ENCODE results near the gene FMNL2.
A peak's percentile ranks its signal among the peaks of the same experiment; 100 is the strongest.

FMNL2 gene

GRCh38 chr2:152607793-152608300, 272.9 kb downstream of the FMNL2 start:
- Histone ChIP-seq H3K4ac (ENCODE audit: low read depth in 1 of 2, low read length in 2 of 2) (no peak overlapping the region), H2BK12ac (ENCODE audit: low read length in 2 of 2) (no peak overlapping the region), H2AK5ac (ENCODE audit: low read length, severe bottlenecking) (no peak overlapping the region), H3K4me1 (ENCODE audit: control insufficient read depth, insufficient read depth, low read depth, low read length) (peaks cover 6% of the 10 kb centered on the region), H3K4me2 (ENCODE audit: low read length, poor library complexity, severe bottlenecking) (no peak overlapping the region), H3K27ac (ENCODE audit: low read length, poor library complexity, severe bottlenecking) (no peak overlapping the region), H3K27me3 (ENCODE audit: control insufficient read depth in 1 of 2, insufficient read depth in 1 of 2, low read length in 2 of 2) (no peaks in the 10 kb centered on the region), H3K4me3 (ENCODE audit: insufficient read depth in 1 of 2, low read depth in 1 of 2, low read length in 2 of 2) (no peak overlapping the region), H2BK120ac (ENCODE audit: low read depth, low read length) (no peak overlapping the region), H2BK5ac (ENCODE audit: low read depth, low read length, poor library complexity, severe bottlenecking) (no peak overlapping the region), H3K14ac (ENCODE audit: low read length in 2 of 2) (no peak overlapping the region), H3K18ac (ENCODE audit: low read depth in 1 of 2, low read length in 2 of 2) (no peak overlapping the region), H3K9me3 (ENCODE audit: control insufficient read depth, low read length) (no peaks in the 10 kb centered on the region), H3K36me3 (ENCODE audit: control insufficient read depth in 1 of 2, insufficient read depth in 2 of 2, low read depth in 1 of 2, low read length in 2 of 2) (peaks cover 5 to 33% of the 10 kb centered on the region in 2 experiments), H2BK15ac (ENCODE audit: low read depth, poor library complexity, severe bottlenecking) (no peak overlapping the region), H3K9ac (ENCODE audit: low read length) (no peak overlapping the region), H3K23ac (ENCODE audit: low read length in 2 of 2) (no peak overlapping the region), H4K91ac (ENCODE audit: low read length) (no peak overlapping the region), H2AFZ (ENCODE audit: low read depth, low read length) (no peak overlapping the region), H4K8ac (ENCODE audit: low read length) (no peak overlapping the region), H3K79me1 (replicated peaks; ENCODE audit: low read length, poor library complexity, severe bottlenecking) (peaks cover 18% of the 10 kb centered on the region)
- DNase-seq = no peak
- WGBS = 94% methylated on average over 5 of the region's 7 CpGs

- no CpG with 5 or more reads among the region's 2 CpGs for WGBS
- peaks cover 5 to 35% of the 10 kb centered on the region in 2 experiments for H3K36me3 ChIP-seq (ENCODE audit: control insufficient read depth in 1 of 2, insufficient read depth in 2 of 2, low read depth in 1 of 2, low read length in 2 of 2)
- no peak overlapping the region for H3K4me3 ChIP-seq (ENCODE audit: insufficient read depth in 1 of 2, low read depth in 1 of 2, low read length in 2 of 2)
- H2BK15ac ChIP-seq (ENCODE audit: low read depth, poor library complexity, severe bottlenecking) = no peak overlapping the region
- no peak for DNase-seq
- H3K18ac ChIP-seq (ENCODE audit: low read depth in 1 of 2, low read length in 2 of 2) = no peak overlapping the region
- no peak overlapping the region for H2BK5ac ChIP-seq (ENCODE audit: low read depth, low read length, poor library complexity, severe bottlenecking)
- no peaks in the 10 kb centered on the region for H3K9me3 ChIP-seq (ENCODE audit: control insufficient read depth, low read length)
- peaks cover 5% of the 10 kb centered on the region for H3K4me1 ChIP-seq (ENCODE audit: control insufficient read depth, insufficient read depth, low read depth, low read length)
- no peak overlapping the region for H2BK120ac ChIP-seq (ENCODE audit: low read depth, low read length)
- H2BK12ac ChIP-seq (ENCODE audit: low read length in 2 of 2) = no peak overlapping the region
- H3K27ac ChIP-seq (ENCODE audit: low read length, poor library complexity, severe bottlenecking) = no peak overlapping the region
- H2AFZ ChIP-seq (ENCODE audit: low read depth, low read length) = no peak overlapping the region
- H4K91ac ChIP-seq (ENCODE audit: low read length) = no peak overlapping the region
- H3K23ac ChIP-seq (ENCODE audit: low read length in 2 of 2) = no peak overlapping the region
- no peak overlapping the region for H3K4me2 ChIP-seq (ENCODE audit: low read length, poor library complexity, severe bottlenecking)
- no peak overlapping the region for H3K14ac ChIP-seq (ENCODE audit: low read length in 2 of 2)
- H3K79me1 ChIP-seq (replicated peaks; ENCODE audit: low read length, poor library complexity, severe bottlenecking) = peaks cover 18% of the 10 kb centered on the region
- H3K9ac ChIP-seq (ENCODE audit: low read length) = no peak overlapping the region
- no peak overlapping the region for H2AK5ac ChIP-seq (ENCODE audit: low read length, severe bottlenecking)
- no peak overlapping the region for H4K8ac ChIP-seq (ENCODE audit: low read length)
- no peaks in the 10 kb centered on the region for H3K27me3 ChIP-seq (ENCODE audit: control insufficient read depth in 1 of 2, insufficient read depth in 1 of 2, low read length in 2 of 2)
- no peak overlapping the region for H3K4ac ChIP-seq (ENCODE audit: low read depth in 1 of 2, low read length in 2 of 2)
Observed at GRCh38 chr2:152609154-152609553, 274.2 kb downstream of the FMNL2 start.

- Histone ChIP-seq H2AK5ac (ENCODE audit: low read length, severe bottlenecking) (no peak overlapping the region), H2BK5ac (ENCODE audit: low read depth, low read length, poor library complexity, severe bottlenecking) (no peak overlapping the region), H4K8ac (ENCODE audit: low read length) (no peak overlapping the region), H2BK12ac (ENCODE audit: low read length in 2 of 2) (no peak overlapping the region), H3K14ac (ENCODE audit: low read length in 2 of 2) (no peak overlapping the region), H3K27me3 (ENCODE audit: control insufficient read depth in 1 of 2, insufficient read depth in 1 of 2, low read length in 2 of 2) (no peaks in the 10 kb centered on the region), H3K4ac (ENCODE audit: low read depth in 1 of 2, low read length in 2 of 2) (no peak overlapping the region), H2BK15ac (ENCODE audit: low read depth, poor library complexity, severe bottlenecking) (no peak overlapping the region), H4K91ac (ENCODE audit: low read length) (no peak overlapping the region), H2BK120ac (ENCODE audit: low read depth, low read length) (no peak overlapping the region), H3K23ac (ENCODE audit: low read length in 2 of 2) (no peak overlapping the region), H2AFZ (ENCODE audit: low read depth, low read length) (no peak overlapping the region), H3K27ac (ENCODE audit: low read length, poor library complexity, severe bottlenecking) (no peak overlapping the region), H3K36me3 (ENCODE audit: control insufficient read depth in 1 of 2, insufficient read depth in 2 of 2, low read depth in 1 of 2, low read length in 2 of 2) (peaks cover 5 to 37% of the 10 kb centered on the region in 2 experiments), H3K4me3 (ENCODE audit: insufficient read depth in 1 of 2, low read depth in 1 of 2, low read length in 2 of 2) (no peak overlapping the region), H3K4me1 (ENCODE audit: control insufficient read depth, insufficient read depth, low read depth, low read length) (peaks cover 5% of the 10 kb centered on the region), H3K9ac (ENCODE audit: low read length) (no peak overlapping the region), H3K4me2 (ENCODE audit: low read length, poor library complexity, severe bottlenecking) (no peak overlapping the region), H3K18ac (ENCODE audit: low read depth in 1 of 2, low read length in 2 of 2) (no peak overlapping the region), H3K9me3 (ENCODE audit: control insufficient read depth, low read length) (no peaks in the 10 kb centered on the region), H3K79me1 (replicated peaks; ENCODE audit: low read length, poor library complexity, severe bottlenecking) (peaks cover 17% of the 10 kb centered on the region)
- DNase-seq = no peak
- WGBS = 94% methylated on average over 1 of the region's 1 CpG
Observed at GRCh38 chr2:152609699-152610098, 274.7 kb downstream of the FMNL2 start.

DNA sequence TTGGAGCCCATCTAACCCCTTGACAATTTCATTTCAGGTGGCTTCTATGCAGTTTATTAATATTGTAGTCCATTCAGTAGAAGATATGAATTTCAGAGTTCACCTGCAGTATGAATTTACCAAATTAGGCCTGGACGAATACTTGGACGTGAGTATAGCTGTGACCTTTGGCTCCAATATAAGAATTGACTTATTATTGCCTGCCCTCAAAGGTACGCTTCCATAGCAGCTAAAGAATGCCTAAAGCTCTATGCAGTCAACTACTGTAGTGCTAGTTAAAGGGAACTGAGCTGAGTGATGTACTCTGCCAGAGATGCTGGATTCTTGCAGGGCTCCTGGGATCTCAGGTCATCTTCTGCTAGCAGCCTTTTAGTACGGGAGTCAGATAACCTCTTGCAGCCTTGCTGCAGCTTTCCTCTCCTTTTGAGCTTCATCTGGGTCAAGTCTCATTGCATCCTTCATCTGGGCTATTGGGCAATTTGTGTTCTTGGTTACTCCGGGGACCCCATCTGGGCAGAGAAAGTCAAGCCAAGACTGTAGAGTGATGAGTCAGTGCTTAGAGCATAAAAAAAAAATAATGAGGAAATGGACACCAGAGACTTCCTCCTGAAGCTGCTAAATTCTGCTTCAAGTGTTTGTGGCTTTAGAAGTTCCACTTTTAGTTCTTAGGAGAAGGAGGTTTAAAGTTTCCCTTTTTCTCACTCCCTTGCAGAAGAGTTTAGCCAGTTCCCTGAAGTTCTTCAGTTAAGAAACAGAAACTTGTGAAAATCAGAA, 276.7 kb downstream of the FMNL2 start:
- Histone ChIP-seq H3K4ac (ENCODE audit: low read depth in 1 of 2, low read length in 2 of 2) (no peak overlapping the region), H2BK15ac (ENCODE audit: low read depth, poor library complexity, severe bottlenecking) (no peak overlapping the region)
- 52% methylated on average over 5 of the region's 5 CpGs for WGBS

More for the DNA sequence above, 276.7 kb downstream of the FMNL2 start:
- Histone ChIP-seq H3K4me2 (ENCODE audit: low read length, poor library complexity, severe bottlenecking) (no peak overlapping the region), H3K4me1 (ENCODE audit: control insufficient read depth, insufficient read depth, low read depth, low read length) (peaks cover 5% of the 10 kb centered on the region), H3K27me3 (ENCODE audit: control insufficient read depth in 1 of 2, insufficient read depth in 1 of 2, low read length in 2 of 2) (no peaks in the 10 kb centered on the region), H3K9ac (ENCODE audit: low read length) (peak overlapping the region; percentile 18), H4K8ac (ENCODE audit: low read length) (no peak overlapping the region), H3K14ac (ENCODE audit: low read length in 2 of 2) (no peak overlapping the region), H3K4me3 (ENCODE audit: insufficient read depth in 1 of 2, low read depth in 1 of 2, low read length in 2 of 2) (peak overlapping the region in 1 of 2 experiments; percentile 3), H2BK5ac (ENCODE audit: low read depth, low read length, poor library complexity, severe bottlenecking) (no peak overlapping the region), H2AFZ (ENCODE audit: low read depth, low read length) (no peak overlapping the region), H2BK120ac (ENCODE audit: low read depth, low read length) (no peak overlapping the region), H2BK12ac (ENCODE audit: low read length in 2 of 2) (no peak overlapping the region), H3K9me3 (ENCODE audit: control insufficient read depth, low read length) (no peaks in the 10 kb centered on the region), H4K91ac (ENCODE audit: low read length) (no peak overlapping the region), H3K79me1 (replicated peaks; ENCODE audit: low read length, poor library complexity, severe bottlenecking) (peaks cover 7% of the 10 kb centered on the region), H3K36me3 (ENCODE audit: control insufficient read depth in 1 of 2, insufficient read depth in 2 of 2, low read depth in 1 of 2, low read length in 2 of 2) (peaks cover 0 to 49% of the 10 kb centered on the region in 2 experiments), H3K27ac (ENCODE audit: low read length, poor library complexity, severe bottlenecking) (peak overlapping the region; percentile 25), H3K23ac (ENCODE audit: low read length in 2 of 2) (no peak overlapping the region), H3K18ac (ENCODE audit: low read depth in 1 of 2, low read length in 2 of 2) (peak overlapping the region in 1 of 2 experiments; percentile 25), H2AK5ac (ENCODE audit: low read length, severe bottlenecking) (no peak overlapping the region)
- peak; percentile 85 for DNase-seq

Data from mesenchymal stem cell (in vitro differentiated cells and primary cell).